GM19397 (cell line): ENCODE data around the gene SPDYE2.
"Not testable (repeated sequence)": the region's sequence is repeated elsewhere in the genome, so short reads cannot be mapped to it uniquely, and the experiment has no call there.

Experiments
- ATAC-seq: cut with Tn5 transposase; IDR thresholded peaks from one replicate; pipeline ENCODE4 v1.9.1; 2021; ENCODE audit warnings: mild to moderate bottlenecking, moderate library complexity; ENCODE audit not compliant: unreplicated experiment

SPDYE2 gene, protein sequence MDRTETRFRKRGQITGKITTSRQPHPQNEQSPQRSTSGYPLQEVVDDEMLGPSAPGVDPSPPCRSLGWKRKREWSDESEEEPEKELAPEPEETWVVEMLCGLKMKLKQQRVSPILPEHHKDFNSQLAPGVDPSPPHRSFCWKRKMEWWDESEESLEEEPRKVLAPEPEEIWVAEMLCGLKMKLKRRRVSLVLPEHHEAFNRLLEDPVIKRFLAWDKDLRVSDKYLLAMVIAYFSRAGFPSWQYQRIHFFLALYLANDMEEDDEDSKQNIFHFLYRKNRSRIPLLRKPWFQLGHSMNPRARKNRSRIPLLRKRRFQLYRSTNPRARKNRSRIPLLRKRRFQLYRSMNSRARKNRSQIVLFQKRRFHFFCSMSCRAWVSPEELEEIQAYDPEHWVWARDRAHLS

DNA sequence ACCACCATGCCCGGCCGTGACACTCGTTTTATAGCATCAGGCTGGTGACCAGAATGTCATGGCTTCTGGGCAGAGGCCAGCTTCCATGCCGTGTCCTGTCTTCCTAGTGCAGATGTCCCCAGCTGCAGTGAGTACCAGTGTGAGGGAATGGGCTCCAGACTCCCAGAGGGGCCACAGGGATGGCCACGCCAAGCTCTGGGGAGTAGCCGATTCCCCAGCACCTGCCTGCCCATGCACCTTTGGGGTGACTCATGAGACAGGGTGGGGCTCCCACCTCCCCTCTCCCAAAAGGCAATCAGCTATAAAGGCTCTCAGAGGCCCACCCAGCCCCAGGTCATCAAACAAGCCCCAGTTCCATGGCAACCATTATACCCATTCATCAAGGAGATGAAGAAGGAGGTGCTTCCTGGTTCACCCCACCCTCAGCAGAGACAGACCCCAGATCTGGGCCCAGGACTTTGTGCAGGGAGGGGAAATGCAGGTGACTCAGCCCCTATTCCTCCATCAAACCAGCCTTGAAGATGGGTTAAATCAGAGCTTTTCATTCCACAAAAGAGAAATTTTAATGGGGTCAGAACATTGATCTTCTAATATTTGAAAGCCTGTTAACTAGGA is at the start of gene SPDYE2:
TSS of gene SPDYE2 (plus strand) at position 419 of the 615 bp plus-strand sequence. CDS start 2,030 bp downstream, outside the sequence.
- ATAC-seq = not testable (repeated sequence)

DNA sequence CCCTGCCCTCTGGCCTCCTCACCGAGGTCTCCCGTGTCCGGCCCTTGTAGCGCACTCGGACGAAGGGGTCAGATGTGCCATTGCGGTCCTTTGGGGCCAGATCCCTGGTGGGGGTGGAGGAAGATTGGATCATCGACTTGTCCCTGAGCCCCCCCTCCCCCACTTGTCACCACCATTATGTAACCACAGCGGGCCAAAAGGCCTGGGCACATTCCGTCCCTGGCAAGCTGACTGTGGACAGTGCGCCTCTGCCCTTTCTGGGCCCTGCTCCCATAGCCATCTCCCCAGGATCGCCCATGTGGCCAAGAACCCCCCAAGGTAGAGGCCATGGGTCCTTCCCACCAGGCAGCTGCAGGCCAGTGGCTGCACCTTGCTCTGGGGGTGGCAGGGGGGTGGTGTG is 47.9 kb upstream of the SPDYE2 start:
- ATAC-seq = not testable (repeated sequence)

DNA sequence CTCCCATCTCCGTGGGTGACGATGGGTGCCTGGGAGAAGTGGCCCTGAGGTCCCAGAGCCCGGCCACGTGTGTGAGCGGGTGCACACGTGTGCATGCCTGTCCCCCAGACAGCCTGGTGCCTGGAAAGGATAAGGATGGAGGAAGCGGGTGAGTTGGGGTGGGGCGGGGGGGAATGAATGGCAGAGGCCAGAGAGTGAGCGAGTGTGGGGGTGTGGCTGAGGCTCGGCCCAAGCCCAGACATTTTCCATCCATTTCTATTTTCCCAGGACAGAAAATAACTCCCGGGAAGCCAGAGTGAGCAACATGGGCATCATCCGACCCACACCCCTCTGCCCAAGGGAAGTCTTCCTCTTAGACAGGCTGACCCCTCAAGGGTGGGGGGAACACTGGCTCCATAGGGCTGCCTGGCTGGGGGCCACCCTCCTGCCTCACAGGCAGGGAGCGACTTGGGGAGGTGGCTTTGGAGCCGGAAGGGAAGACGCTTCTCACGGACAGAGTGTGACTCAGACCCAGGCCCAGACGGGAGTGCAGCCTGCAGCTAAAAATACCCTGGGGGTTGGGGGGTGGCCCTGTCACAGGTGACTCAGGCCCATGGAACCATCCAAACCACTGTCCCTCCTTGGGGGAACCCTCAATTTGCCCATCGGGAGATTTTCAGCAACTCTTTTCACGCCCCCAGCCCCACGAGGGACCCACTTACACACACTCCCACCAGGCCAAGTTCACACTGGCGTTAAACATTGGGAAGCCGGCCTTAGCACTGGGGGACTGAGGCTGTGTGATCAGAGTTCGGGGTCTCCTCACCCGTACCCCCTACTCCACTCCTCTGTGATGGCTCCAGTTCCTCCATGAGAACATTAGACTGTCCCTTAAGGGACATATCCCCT is 45.5 kb upstream of the SPDYE2 start:
- ATAC-seq = not testable (repeated sequence)

DNA sequence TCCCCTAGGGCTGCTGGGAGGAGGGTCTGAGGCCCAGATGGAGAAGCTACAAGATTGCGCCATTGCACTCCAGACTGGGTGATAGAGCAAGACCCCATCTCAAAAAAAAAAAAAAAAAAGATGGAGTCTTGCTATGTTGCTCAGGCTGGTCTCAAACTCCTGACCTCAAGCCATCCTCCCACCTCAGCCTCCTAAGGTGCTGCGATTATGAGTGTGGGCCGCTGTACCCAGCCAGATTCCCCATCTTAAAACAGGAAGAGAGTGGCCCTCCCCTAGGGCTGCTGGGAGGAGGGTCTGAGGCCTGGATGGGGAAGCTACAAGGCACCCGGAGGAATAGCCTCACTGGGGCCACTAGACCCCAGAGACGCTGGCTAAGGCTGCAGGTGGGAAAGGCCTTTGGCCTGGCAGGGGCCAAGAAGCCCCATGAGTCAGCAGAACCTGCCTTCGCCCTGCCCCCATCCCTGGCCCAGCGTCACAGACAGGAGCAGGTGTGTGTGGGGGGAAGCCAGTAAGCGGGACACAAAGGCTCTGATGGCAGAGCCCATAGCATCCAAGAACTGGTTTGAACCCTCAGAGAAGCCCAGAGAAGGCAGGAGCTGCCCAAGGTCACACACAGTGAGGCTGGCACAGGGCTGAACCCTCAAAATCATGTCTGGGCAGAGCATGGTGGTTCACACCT is 43.5 kb upstream of the SPDYE2 start:
- ATAC-seq = not testable (repeated sequence)

DNA sequence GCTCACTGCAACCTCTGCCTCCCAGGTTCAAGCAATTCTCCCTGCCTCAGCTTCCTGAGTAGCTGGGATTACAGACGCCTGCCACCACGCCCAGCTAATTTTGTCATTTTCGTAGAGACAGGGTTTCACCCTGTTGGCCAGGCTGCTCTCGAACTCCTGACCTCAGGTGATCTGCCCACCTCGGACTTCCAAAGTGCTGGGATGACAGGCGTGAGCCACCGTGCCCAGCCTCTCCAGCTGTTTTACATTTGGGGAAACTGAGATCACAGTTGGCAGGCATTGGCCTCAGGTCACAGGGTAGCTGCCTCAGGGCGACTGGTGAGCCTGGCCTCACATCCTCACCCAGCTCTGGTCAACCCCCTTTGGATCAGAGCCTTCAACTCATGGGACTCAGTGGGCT is 40.5 kb upstream of the SPDYE2 start:
- not testable (repeated sequence) for ATAC-seq

DNA sequence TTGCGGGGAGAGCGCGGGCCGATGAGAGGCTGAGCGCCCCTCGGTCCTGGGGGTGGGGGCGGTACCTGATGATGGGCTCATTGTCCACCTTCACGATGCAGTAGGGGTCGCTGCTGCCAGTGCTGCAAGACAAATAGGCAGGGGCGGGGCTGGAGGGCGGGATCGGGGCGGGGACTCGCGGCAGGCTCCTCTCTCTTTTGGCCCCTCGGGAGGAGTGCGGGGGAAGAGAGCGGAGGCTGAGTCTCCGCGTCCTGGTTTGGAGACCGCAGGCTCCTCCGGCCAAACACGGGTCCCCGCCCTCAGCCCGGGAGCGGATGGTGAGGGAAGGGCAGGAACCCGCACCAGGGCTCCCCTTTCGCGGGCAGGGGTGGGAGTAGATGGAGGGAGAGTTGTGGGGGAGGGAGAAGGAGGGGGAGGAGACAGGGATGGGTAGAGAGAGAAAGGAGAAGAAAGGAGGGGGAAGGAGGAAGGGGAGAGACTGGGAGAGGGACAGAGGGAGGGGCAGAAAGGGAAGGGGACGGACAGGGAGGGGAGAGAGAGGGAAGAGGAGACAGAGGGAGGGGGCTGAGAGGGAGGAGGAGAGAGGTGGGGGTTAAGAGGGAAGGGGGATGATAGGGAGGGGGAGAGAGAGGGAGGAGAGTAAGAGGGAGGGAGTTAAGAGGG is 39.0 kb upstream of the SPDYE2 start:
- ATAC-seq = peak; percentile 46

DNA sequence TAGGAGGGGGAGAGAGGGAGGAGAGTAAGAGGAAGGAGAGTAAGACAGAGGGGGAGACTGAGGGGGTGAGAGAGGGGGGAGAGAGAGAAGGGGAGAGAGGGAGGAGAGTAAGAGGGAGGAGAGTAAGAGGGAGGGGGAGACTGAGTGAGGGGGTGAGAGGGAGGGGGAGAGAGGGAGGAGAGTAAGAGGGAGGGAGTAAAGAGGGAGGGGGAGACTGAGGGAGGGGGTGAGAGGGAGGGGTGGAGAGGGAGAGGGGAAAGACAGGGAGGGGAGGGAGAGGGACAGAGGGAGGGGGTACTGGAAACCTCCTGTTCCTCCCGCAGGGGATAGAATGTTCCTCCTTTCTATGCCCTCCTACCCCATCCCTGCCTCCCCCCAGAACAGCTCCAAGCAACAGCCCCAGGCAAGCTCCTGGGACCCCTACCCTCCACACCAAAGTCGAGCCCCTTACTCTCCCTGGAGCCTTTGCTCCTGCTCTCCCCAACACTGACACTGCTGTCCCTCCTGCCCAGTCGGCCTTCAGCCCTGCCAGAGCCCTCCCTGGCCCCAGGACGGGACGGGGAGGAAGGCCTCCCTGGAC is 38.3 kb upstream of the SPDYE2 start:
- ATAC-seq = not testable (repeated sequence)

DNA sequence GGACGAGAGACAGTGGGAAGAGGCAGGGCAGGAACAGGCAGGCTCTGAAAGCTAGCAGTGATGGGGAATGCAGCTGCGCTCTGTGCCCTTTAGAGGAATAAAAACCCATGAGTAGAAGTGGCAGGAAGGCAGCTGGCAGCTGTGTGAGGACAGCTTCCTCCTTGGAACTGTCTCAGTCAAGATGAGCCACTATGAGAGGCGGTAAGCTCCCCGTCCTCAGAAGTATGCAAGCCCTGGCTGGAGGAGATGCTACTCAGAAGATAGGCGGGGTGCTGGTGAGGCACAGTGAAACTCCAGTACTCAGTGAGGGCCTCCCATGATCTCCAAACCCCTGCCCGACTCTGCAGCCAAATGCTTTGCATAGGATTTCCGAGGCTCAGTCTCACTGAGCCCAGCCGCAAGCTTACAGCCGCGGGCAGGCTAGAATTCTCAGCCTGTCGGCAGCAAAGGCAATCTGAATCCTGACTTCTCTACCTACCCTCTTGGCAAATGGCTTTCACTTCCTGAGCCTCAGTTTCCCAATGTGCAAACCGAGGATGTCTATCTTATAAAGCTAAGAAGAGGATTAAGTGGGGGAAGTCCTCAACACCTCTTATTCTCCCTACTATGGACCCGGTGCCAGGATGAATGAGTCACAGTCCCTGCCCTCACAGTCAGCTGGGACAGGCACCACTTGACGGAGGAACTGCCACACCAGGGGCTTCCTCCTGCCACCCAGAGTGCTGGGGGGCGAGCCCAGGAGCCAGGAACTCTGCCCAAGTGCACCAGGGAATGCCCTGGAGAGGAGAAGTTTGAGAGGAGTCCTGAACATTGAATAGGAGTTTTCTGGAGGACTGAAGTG is 35.9 kb upstream of the SPDYE2 start:
- ATAC-seq = peak; percentile 55

DNA sequence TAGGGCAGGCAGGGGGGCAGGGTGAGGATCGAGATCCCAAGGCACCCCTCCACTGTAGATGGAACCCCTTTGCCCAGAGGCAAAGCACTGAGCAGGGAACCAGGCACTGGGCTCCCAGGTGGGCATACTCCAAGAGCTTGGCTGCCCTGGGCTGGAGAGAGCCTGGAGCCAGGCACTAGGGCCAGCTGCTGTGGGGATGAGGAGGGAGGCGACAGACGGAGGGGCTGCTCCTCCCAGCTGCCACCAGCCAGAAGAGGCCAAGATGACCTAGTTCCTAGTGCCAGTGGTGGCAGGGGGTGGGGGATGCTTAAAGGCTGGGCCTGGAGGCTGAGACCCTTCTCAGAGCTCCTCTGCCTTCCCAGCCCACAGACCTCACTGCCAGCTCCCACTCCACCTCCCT is 35.1 kb upstream of the SPDYE2 start:
- not testable (repeated sequence) for ATAC-seq

DNA sequence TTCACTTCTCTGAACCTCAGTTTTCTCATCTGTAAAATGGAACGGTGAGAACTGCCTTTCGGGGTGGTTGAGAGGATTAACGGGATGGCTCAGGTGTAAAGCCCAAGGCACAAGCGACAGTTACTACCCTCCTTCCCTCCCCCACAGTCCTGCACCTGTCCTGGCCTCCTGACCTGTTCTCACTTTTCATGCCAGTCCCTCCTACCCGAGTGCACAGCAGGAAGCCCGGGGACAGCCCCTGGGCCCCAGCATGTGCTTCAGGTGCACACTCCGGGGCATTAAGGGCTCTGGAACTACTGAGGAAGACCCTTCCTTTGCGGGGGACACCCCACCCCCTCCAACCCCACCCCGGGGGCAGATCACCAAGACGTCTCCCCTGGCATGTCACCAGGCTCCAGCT is 34.1 kb upstream of the SPDYE2 start:
- ATAC-seq = not testable (repeated sequence)

DNA sequence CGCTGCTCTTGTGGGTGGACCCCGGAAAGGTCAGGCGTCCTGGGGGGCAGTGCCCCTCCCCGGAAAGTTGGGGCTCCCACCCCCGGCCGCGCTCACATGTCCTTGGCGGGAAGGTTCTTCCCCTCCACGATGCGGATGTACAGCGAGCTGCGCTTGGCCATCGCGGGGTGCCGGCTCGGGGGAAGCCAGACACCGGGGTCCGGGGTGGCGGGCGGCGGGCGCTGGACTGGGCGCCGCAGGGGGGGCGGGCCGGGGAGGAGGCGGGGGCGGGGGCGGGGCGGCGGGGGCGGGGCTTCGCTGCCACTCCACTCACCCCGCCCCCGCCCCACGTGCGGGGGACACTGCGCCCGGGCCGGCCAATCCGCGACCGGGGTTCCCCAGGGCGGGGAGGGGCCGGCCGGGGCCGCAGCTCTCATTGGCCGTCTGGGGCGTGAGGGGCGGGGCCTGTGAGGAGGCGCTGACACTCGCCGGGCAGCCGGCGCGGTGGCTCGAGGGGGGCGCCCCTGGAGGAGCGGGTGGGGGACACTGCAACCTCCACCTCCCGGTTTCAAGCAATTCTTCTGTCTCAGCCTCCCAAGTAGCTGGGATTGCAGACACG is 33.4 kb upstream of the SPDYE2 start, which contains the start of gene RASA4B:
TSS of gene RASA4B (minus strand) at position 228 of the 598 bp plus-strand sequence. CDS start at position 161, 67 bp downstream.
- ATAC-seq = peak; percentile 85

DNA sequence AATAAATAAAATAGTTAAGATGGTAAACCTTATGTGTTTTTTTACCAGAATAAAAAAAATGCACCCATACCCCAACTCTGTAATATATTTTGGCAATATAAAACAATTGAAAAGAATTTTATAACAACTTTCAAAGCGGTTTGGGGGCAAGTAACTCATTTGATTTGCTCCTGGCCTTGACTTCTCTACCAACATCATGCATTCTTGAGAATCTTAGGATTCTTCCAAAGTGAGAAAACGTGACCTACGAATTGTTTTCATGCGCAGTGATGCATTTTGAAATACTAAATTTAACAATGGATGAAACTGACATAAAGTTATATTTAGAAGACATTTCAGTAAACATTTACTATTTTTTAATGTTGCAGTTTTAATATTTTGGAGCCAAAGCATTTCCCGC is 30.2 kb upstream of the SPDYE2 start:
- not testable (repeated sequence) for ATAC-seq

DNA sequence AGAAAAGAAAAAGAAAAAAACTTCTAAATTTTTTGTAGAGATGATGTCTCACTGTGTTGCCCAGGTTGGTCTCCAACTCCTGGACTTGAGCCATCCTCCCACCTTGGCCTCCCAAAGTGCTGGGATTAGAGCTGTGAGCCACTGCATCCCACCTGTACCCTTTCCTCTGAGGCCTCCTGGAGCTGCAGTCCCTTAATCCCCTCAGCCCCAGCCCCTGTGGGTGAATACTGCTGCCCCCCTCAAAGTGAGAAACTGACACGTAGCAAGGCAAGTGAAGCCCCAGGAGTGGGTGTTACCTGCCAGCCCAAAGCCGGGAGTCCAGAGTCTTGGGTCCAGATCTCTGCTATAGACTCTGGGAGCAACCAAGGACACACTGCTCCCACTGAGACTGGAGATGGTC is 26.2 kb upstream of the SPDYE2 start:
- ATAC-seq = not testable (repeated sequence)

DNA sequence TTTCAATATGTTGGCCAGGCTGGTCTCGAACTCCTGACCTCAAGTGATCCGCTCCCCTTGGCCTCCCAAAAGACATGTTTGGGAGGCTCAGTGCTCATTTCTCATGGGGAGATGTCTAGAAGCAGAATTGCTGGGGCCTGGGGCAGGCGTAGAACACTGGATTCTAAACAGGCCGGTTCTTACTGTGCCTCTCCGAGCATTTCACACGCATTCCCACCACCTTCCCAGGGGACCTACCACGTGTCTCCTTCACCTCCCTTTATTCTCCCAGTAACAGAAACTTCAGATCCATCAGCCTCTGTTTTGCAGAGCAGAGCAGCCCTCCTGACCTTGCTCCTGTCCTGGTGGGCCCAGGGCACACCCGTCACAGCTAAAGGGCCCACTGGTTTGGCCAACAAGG is 23.8 kb upstream of the SPDYE2 start:
- not testable (repeated sequence) for ATAC-seq

DNA sequence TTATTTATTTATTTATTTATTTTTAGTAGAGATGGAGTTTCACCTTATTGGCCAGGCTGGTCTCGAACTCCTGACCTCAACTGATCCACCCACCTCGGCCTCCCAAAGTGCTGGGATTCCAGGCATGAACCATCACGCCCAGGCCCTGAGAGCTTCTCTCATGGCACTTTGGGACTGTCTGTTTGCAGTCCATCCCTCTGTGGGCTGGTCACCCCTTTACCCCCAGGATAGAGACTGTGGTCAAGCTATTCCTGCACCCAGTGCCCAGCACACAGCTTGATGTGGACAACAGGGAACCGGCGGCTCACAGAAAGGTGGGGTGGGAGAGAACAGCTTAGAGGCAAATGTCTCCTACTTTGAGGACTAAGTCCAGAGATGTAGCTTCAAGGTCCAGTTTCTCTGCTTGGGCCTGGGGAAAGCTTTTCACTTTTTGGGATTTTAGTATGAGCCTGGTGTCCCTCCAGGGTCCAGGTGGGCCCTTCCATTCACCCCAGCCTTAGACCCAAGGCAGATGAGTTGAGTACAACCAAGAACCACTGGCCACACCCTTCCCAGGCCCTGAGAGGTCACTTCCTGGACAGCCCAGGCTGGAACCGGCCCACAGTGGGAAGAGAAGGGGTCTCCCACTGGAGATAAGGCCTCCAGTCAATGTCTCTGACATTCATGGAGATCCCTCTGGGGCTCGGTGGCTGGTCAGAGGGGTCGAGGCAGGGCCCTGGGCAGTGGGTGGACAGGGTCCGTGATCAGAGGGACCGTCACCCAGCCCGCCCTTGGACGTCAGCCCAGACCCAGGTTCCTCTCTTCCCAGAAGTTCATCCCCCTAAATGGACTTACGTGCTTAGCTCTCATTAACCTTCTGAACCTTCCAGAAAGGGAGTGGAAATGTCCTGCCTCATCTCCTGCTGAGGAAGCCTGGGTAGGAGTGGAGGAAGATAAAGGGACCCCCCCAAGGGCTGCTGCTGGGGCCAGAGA is 22.9 kb upstream of the SPDYE2 start:
- not testable (repeated sequence) for ATAC-seq

DNA sequence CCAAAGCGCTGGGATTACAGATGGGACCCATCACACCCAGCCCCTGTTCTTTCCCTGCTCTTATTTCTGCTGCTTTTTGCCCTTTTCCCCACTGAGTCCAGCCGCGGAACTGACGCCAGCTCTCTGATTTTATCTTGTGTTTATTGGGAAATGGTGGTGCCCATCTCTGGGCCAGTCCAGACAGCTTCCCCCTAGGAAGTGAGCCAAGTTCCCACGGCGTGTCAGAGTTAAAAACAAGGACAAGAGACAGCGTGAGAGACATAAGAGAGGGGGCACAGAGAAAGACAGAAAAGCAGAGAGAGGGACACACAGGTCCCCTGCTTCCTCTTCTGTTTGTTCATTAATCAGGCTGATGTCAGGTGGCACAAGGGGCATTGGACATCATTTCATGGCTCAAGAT is 19.4 kb upstream of the SPDYE2 start:
- not testable (repeated sequence) for ATAC-seq

DNA sequence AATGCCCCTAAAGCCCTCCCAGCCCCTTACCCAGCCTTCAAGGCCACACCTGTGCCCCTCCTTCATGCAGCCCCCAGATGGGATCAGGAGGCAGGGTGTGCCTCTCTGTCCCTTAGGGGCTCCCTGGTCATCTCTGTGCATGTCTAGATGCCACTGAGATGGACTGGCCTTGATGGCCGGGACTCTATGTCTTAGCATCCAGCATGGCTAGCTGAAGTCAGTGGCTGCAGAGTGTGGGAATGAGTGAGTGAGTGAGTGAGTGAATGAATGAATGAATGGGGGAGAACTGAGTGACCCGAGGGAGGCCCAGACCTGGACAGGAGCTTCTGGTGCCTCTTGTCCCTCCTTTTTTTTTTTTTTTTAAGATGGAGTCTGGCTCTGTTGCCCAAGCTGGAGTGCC is 18.9 kb upstream of the SPDYE2 start:
- ATAC-seq = not testable (repeated sequence)
